Suprapubic skin (tissue), 3 donors: Measurements from ENCODE around the gene CDKL1.

Experiments used
- CTCF ChIP-seq, 2 donors: fragments of 200-600 bp in 1 of 2; fragments of 450-650 bp in 1 of 2; sonication (generic) in 1 of 2; IDR thresholded peaks; one replicate each; pipeline ENCODE4 v1.5.1; 2016 to 2019; ENCODE audit warnings: antibody characterized with exemption in 2 of 2, mild to moderate bottlenecking in 1 of 2, moderate library complexity in 1 of 2
- POLR2A ChIP-seq, 2 donors: fragments of 450-650 bp; IDR thresholded peaks; one replicate each; pipeline ENCODE4 v1.6.1; 2017; ENCODE audit warnings: antibody characterized with exemption in 2 of 2, mild to moderate bottlenecking in 2 of 2, moderate library complexity in 2 of 2

DNA sequence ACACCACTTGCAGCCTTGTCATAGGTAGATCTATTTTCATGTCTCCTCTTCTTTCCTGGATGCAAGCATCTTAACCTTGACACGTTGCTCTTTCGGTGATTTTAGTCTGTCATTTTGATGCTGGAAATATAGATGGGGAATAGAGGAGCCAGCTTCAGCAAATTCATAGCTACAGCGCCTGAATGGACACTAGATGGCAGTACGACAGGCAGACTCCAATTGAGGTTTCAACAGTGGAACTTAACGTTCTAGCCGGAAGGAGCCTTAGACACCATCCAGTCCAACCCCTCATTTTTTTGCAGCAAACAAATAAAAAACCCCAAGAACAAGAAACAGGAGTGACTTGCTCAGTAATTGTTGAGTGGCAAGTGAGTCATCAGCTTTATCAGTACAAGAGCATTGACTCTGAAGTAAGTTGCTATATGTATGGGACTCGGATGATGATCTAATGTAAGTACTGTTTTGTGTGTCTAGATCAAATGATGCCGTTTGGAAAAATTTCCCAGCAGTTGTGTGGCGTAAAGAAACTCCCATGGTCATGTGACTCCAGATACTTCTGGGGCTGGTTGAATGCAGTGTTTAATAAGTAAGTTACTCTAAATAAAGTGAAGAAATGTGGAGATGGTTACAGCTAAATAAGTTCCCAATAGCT is 75.5 kb downstream of the CDKL1 start:
- peak; percentile 58 to 80 for TF ChIP-seq CTCF (IDR thresholded peaks at IDR 0.05)
- no peak for TF ChIP-seq POLR2A (IDR thresholded peaks at IDR 0.05)
